Vagina (tissue), 2 donors: ENCODE results near the gene SGTA.

ENCODE experiments used
- POLR2AphosphoS5 ChIP-seq, 2 donors: sonication (generic); formaldehyde crosslinking; IDR thresholded peaks; one replicate each; pipeline ENCODE4 v1.9.0; 2017; ENCODE audit warnings: antibody characterized with exemption in 2 of 2, mild to moderate bottlenecking in 2 of 2, low read depth in 1 of 2; ENCODE audit not compliant: insufficient read depth in 1 of 2
- TF ChIP-seq, protein P1 (sequence below), 3 experiments: fragments of 450-650 bp in 2 of 3; fragments of 200-600 bp in 1 of 3; sonication (generic) in 1 of 3; IDR thresholded peaks; one replicate each; pipeline ENCODE4 v1.5.1; 2017 to 2019; ENCODE audit warnings: antibody characterized with exemption in 3 of 3, mild to moderate bottlenecking in 2 of 3, moderate library complexity in 2 of 3

DNA sequence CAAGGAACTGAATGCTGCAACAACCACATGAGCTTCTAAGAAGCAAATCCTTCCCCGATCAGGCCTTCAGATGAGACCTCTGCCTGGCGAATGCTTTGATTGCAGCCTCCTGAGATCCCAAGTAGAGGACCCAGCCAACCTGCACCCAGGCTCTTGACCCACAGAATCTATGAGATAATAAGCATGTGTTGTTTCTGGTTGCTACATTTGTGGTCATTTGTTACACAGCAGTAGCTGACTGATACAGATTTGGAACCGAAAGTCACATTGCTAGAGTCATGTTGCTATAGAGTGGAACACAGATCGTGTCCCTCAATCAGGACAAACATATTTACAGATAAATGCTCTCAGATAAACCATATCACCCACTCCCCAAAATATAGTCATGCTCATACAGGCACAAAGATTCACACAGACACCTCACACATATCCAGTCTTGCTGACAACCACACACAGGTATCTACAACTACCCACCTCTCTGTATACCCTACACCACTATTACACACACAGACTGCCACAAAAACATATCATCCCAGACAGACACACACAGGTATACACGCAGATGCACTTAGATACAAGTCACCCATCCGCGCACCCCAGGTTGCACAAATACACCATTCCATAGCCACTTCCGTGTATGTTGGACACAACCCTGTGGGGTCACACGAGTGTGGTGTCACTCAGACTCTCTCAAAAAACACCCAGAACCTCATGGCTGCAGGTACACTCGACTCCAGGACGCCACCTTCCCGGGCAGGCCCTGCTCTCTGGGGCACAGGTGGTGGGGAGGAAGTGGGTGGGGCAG, 67.4 kb downstream of the SGTA start:
- TF ChIP-seq POLR2AphosphoS5 (IDR thresholded peaks at IDR 0.05; ENCODE audit: insufficient read depth in 1 of 2, low read depth in 1 of 2), result no peak
- TF ChIP-seq, protein P1, sequence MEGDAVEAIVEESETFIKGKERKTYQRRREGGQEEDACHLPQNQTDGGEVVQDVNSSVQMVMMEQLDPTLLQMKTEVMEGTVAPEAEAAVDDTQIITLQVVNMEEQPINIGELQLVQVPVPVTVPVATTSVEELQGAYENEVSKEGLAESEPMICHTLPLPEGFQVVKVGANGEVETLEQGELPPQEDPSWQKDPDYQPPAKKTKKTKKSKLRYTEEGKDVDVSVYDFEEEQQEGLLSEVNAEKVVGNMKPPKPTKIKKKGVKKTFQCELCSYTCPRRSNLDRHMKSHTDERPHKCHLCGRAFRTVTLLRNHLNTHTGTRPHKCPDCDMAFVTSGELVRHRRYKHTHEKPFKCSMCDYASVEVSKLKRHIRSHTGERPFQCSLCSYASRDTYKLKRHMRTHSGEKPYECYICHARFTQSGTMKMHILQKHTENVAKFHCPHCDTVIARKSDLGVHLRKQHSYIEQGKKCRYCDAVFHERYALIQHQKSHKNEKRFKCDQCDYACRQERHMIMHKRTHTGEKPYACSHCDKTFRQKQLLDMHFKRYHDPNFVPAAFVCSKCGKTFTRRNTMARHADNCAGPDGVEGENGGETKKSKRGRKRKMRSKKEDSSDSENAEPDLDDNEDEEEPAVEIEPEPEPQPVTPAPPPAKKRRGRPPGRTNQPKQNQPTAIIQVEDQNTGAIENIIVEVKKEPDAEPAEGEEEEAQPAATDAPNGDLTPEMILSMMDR (IDR thresholded peaks at IDR 0.05), result no peak
